Epidermal melanocyte (primary cell): ENCODE data around the gene S100A12.
"Not testable (repeated sequence)": the region's sequence is repeated elsewhere in the genome, so short reads cannot be mapped to it uniquely, and the experiment has no call there.

Experiments
- DNase-seq: peaks from one replicate; pipeline ENCODE4 v3.0.0; 2011; ENCODE audit warnings: low spot score; ENCODE audit not compliant: insufficient read length

The S100A12 gene

DNA sequence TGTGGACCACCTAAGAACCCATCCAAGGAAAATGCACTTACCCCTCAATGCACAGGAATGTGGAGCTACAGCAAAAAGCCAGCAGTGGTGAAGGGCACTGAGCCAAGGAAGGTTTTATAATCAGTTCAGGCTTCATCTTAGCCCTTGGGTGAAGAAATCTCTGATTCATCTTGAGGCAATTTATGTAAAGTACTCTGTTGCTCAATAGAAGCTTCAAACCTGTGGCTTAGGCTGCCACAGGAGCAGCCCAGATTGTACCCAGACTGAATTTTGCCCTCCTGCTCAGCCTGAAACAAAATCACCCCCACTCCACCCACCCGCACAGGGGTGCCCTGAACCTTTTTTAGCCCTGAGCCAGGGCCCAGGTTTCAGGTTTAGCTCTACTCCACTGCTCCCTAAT lies at the start of gene S100A12:
S100A12 (minus strand) TSS at position 111 of the 400 bp plus-strand sequence. CDS start 1,029 bp downstream, outside the sequence.
- no peak for DNase-seq

DNA sequence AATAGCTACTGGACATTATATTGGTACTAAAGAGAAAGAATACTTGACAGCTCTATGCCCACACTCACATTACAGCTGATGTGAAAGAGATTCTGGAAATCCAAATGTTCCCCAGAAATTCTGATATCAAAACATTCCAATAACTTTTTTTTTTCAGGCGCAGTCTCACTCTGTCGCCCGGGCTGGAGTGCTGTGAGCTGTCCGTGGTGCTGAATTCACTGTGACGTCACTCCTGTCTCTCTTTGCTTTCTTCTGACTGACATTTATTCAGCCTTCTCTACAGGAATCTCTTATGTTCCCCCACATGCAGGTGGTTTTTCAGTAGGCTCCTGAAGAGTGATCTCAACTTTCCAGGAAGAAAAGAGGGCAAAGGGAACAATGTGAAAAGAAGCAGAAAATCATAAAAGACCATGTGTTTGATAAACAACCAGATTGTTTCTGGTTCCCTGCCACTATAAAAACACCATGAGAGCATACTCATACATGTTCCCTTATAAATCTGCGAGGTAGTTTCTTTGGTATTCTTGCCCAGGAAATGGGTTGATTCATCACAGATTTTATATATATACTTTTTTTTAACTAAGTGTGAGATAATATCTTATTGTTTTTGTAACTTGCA lies 47.1 kb upstream of the S100A12 start:
- peak; percentile 53 for DNase-seq

DNA sequence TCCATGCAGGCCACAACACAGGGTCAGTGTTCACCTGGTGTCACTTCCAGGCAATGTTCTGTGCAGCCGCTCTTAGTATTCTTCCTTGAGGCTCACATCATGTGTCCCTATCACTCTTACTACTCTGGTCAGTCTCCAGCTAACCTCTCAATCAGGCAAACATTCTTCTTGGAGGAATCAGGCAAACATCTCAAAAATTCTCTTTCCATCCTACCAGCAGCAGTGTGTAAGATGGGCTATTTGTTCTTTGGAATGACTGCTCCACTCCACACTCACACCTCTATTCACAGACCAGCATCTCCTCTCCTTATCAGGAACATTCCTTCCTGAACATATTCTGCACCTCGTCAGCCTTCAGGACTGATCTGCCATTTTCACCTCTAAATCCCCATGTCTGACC lies 44.9 kb upstream of the S100A12 start:
- DNase-seq: no peak

DNA sequence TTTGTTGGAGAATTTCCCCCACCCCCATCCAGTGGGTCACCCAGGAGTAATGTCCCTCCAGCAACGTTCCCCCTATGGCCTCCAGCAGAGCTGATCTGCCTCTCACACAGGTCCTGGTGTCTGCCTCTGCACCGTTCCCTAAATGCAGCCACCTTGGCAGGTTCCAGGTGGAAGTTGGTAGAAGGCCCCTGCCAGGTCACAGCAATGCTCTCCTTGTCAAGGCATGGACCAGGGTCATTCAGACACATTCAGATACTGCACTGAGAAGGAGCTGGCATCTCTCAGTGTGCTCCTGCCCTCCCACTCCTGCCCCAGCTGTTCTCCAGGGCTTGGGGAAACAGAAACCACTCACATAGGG lies 44.0 kb upstream of the S100A12 start:
- DNase-seq: not testable (repeated sequence)

DNA sequence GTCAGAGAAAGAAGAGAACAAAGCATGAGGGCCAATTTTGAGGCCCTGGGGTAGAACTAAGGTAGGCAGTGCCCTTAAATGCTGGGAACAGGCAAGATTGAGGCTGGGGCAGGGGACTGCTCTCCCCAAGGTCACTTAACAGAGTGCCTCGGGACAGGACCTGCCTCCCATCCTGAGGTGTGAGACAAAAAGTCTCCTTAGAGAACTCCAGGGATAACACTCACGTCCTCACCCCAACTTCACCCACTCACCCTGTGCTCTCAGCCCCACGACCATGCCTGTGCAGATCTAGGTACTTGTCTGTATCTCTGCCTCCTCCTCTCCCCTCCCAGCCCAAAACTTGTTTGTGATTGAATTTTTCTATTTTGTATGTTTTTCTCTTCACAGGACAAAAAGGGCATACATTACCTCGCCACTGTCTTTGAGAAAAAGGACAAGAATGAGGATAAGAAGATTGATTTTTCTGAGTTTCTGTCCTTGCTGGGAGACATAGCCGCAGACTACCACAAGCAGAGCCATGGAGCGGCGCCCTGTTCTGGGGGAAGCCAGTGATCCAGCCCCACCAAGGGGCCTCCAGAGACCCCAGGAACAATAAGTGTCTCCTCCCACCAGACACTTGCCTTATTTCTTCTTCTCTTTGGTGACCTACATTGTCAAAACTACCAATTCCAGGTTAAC lies 43.5 kb upstream of the S100A12 start:
- not testable (repeated sequence) for DNase-seq

DNA sequence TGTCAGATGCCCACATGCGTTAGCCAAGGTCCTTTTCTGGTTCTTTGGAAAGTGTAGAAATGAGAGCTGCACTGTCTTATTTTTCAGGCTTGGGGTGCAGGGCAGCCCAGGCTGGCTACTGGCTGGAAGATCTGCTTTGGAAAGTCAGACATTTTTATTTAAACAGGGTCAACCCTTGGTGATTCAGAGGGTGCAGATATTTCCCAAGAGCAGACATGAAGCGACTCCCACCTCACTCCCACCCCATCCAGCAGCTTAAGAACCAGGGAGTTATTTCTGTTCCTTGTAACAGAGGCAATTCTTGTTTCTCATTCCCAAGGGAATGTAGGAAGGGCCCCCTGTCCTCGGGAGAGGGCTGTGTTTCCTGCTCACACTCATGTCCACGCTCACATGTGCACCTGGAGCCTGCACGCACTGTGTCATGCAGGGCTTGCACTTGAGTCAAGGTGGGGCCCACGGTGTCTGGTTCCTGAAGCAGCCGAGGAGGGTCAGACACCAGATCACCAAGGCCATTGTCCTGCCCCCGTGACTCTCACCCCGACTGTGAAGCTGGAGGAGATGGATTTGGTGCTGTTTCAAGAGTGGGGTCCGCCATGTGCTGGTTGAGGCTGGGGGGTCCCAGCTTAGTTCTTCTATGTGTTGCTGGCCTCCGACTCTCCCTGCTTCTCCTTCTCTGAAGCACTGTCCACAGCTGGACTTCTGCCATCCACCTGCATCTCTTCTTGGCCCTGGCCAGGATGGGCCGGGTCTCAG lies 41.9 kb upstream of the S100A12 start:
- DNase-seq: no peak

DNA sequence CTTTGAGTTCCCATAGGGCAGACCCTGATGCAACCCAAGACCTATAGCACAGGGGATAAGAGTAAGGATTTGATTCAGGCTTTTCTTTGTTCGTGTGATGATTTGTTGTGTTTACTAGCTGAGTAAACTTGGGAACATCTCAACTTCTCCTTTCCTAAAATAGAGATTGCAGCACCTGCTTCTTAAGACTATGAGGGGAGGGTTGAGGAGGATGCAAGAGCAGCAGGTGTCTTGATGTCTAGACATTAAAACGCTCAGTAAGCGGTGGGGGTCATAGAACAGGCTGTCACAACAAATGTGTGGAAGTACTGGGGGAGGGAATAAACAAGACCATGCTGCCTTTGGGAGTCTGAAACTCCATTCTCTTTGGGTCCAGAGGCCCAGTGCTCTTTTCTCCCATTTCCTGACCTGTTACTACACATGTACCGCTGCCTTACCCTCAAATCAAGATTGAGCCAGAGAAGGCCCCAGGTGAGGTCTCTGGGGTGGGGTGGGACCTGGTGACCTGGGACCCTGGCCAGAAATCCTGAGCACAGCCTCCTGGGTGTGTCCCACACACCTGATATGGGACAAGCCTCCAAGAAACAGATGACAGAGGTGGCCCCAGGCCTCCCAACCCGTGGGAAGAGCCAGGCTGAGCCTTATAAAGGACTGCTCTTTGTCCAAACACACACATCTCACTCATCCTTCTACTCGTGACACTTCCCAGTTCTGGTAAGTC lies 40.6 kb upstream of the S100A12 start, which contains the start of gene S100A7A:
S100A7A (plus strand) TSS at position 671 of the 721 bp plus-strand sequence. CDS start 1,563 bp downstream, outside the sequence.
- no peak for DNase-seq

DNA sequence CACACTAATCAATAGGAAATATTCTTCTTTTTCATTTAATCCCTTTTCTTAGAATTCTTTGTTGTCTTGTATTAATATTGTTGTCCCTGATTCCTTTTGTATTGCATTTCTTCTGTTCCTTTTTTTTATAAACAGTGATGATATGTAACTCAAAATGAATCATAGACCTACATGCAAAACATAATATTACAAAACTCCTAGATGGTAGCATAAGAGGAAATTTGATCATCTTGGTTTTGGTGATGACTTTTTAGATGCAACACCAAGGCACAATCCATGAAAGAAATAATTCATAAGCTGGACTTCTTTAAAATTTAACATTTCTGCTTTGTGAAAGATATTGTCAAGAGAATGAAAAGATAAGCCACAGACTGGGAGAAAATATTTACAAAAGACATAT lies 38.5 kb upstream of the S100A12 start:
- not testable (repeated sequence) for DNase-seq

DNA sequence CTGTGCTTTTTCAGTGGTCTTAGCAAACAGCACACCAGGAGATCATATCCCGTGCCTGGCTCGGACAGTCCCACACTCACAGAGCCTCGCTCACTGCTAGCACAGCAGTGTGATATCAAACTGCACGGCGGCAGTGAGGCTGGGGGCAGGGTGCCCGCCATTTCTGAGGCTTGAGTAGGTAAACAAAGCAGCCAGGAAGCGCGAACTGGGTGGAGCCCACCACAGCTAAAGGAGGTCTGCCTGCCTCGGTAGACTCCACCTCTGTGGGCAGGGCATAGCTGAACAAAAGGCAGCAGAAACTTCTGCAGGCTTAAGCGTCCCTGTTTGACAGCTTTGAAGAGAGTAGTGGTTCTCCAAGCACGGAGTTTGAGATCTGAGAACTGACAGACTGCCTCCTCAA lies 31.9 kb upstream of the S100A12 start:
- DNase-seq: not testable (repeated sequence)

DNA sequence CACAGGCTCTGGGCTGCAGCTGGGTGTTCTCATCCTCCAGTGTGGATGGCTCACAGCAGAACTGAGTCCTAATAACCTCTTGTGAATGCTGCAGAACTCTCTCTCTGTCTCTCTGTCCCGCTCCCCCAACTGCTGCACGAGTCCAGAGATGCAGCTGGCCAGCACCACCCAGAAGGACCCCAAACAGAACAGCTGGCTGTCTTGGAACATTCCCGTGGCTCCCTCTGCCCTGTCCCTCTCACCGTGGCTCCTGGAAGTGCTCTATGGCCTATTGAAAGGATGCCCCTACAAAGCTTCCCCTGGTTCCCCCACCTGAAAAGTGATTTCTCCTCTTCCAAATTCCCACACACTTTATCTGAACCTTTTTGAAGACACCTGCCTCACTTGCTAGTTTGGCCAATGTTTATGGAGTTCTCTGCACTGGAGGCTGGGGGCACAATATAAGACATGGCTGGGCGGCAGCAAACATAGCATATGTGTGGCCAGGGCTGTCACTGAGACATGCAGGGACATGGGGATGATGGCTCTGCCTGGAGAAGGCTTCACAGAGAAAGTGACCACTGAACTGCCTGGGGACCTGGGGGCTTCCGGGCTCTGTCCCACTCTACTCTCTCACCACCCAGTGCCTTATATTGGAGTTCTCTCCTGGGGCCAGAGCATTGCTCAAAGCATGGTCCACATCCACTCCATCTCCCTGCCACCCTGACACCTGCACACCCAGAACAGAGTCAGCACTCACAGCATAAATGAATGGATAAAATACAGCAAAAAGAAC lies 30.6 kb upstream of the S100A12 start:
- not testable (repeated sequence) for DNase-seq

DNA sequence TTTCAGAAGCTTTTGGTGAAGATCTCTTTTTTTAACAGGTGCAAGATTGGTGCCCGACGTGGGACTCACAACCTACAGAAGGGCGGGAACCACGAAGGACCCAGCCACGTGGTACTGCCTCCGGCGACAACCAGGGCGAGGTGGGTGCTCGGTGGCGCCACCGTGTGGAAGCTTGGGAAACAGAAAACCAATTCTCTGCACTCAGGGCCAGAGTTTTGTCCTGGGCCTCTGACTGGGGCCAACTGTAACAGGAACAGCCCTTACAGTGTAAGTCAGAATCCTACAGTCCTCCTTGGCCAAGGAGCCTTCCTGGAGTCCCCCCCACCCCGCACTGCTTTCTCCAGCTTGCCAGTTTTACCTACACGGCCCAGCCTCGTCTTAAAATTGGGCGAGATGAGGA lies 29.3 kb upstream of the S100A12 start:
- DNase-seq: no peak

DNA sequence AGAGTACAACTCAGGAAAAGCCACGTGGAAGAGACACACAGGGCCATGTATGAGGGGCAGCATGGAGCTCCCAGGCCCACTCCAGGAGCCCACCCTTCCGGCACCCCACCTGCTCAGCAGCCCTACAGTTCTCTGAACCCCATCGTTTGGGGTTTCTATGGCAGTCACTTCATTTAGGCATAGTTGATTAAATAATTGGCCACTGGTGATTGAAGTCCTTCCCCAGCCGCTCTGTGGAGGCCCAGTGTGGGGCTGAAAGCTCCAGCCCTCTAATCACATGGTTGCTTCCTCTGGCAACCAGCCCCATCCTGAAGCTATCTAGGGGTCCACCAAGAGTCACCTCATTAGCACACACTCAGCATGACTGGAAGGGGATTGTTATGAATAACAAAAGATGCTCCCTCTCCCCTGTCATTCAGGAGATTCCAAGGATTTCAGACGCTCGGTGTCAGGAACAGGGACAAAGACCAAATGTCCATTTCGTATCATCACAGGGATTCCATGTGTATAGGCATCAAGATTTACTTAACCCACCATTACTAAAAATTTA lies 28.7 kb upstream of the S100A12 start:
- no peak for DNase-seq

DNA sequence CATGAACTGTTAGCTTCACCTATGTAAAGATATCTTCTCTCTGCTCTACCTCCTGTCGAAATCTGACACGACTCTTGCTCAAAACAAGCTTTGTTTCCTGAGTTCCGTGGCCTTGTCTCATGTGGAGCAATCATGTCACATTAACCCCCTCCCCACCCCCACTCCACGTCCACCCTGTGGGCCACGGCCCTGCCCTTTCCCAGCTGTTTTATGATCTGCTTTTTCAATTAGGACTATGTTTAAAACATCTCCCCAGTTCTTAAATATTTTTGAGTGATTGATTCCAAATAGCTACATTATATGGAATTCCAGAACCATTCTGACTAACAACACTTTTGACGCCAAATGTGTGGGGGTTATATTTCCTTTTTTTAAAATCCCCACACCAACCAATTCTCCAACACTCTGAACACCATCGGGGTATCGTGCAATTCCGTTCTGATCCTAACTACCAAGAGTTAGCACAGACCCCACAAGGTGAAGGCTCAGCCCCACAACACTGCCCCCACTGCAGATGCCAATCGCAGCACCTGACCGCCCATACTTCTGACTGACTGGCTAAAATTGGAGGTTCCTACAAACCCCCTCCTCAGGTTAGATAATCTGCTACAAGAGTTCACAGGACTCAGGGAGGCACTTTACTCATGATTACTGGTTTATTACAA lies 28.1 kb upstream of the S100A12 start:
- DNase-seq: no peak

DNA sequence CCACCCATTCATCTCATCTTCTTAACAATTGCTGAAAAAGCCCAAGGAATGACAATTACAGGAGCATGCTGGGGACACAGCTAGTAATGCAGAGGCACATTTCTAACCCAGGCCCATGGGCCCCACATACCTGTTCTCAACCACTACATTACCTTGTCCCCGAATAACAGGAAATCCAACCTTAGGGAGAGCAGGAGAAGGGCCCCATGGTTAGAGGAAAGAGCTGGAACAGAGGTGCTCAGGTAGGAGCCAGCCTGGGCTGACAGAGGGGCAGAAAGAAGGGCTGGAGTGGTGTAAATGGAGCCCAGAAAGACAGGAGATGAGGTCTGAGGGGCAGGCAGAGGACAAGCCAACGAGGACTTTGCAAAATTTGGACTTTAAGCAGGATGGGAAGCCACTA lies 26.8 kb upstream of the S100A12 start:
- DNase-seq: no peak

DNA sequence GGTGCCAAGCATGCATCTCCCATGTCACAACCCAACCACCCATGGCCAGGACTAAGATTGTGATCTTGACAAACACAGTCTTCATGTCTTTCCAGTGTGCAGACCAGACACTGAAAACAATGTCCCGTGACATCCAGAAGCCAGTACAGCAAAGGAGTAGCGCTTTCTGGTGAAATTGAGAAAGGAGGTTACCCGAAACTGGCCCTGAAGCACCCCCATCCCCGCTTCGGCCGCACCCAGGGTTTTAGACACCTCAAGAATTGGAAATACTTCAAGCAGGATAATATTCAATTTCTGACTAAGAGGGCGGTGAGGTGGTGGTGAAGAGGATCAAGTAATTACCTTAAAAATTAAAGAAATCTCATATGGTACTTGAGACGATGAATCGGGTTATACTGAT lies 26.0 kb upstream of the S100A12 start:
- no peak for DNase-seq

DNA sequence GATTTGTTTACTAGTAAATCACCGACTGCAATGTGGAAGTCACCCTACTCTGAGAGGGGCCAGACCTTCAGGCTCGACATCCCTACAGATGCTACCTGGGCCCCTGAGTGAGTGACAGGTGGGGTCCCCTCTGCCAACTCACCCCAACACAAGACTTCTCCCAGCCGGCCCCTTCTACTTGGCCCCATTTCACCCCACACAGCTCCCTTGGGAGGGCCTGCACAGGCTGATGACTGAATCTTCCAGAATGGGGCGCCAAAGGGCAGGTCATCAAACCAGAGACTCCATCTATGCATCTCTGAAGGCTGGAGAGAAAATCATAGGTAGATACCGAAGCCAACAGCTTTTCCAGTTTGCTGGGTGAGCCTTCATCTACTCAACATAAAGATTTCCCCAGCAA lies 24.8 kb upstream of the S100A12 start:
- no peak for DNase-seq

DNA sequence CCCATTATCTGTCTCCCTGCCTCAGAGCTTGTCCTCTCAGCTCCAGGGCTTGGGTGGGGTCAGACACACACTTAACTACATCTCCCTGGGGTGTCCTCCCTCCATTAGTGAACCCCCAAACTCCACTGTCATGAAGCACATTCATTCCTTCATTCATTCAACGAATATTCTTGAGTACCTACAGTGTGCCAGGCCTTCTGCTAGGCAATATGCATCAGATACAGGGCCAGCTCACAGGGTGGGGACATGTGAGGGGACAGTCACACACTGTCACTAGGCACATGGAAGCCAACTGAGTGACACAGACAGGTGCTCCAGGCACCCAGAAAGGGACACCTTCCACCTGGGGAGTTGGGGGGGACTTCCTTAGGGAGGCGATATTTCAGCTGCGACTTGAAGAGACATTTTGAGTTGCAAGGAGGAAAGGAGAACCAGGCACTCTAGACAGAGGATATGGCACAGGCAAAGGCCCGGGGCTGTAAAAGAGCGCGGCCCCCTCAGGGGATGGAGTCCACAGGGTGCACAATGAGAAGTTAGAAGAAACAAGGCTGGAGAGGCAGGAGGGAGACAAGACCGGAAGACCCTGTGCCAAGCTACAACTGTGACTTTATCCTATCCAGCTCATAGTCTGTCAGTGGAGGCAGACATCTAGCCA lies 24.1 kb upstream of the S100A12 start:
- no peak for DNase-seq

DNA sequence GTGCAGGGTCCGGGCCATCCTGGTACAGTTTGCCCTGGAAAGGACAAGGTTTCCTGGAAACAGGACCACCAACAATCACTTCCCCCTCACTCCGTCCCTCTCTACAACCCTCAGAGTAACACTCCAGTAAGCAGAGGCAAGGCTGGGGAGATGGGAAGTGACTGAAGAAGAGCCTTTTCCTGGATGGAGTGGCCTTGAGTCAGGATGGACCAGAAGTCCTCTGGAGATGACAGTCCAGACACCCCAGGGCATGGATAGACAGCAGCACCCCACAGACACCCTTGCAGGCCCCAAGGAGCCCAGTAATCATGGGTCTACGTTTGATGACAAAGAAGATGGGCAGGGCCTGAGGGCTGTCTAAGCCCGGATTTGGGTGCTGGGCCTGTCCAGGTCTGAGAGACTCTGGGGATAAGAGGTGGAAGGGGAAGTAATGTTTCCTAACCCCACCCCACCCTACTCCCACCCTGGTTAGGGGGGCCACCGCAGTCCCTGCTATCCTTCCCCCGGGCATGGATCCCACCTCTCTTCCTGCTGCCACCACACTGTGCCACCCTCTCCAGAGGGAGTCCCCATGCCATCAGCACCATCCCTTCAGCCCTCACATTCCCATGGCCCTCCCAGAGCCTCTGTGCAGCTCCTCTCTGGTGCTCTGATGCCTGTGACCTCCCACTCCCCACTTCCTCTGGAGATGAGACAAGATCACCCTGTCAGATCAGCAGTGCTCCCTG lies 22.7 kb upstream of the S100A12 start:
- DNase-seq: no peak
